ENCODE results near the gene GORASP2. TPM values are rescaled to one million over a fixed set of nuclear protein-coding genes. Genes with fewer than 3 reads are reported as not detected.

GORASP2 gene
- total RNA-seq, 2 experiments from 2014 or later: 87.3 to 95.7 TPM

- intact Hi-C loops (cut with DNase I, micrococcal nuclease): loop anchor here in 1 of 2 experiments (5.0 kb wide), 1 partner anchor 33 kb away; no protein-coding TSS in a partner anchor
- no peaks in the 10 kb centered on the region for H3K4me1 ChIP-seq (ENCODE audit: insufficient read depth, low read length)
- H3K4me3 ChIP-seq (ENCODE audit: low read length): no peak overlapping the region
- no peaks in the 10 kb centered on the region for H3K4me1 Mint-ChIP-seq (ENCODE audit: low read depth)
- ATAC-seq (ENCODE audit: poor library complexity): no peak
- no peak for DNase-seq
- no peaks in the 10 kb centered on the region for H3K9me3 Mint-ChIP-seq
- ChIA-PET CTCF (interaction anchor here (1.1 kb wide), 1 partner anchor 37 kb away, joined by 3 read pairs; the partner anchor contains the start of gene GORASP2), POLR2A (interaction anchor here (1.2 kb wide), 1 partner anchor 37 kb away, joined by 3 read pairs; the partner anchor contains the start of gene GORASP2)
- H3K36me3 ChIP-seq (ENCODE audit: insufficient read depth, low read length): peaks cover 69% of the 10 kb centered on the region
- no peak overlapping the region for H3K27ac ChIP-seq (ENCODE audit: low read depth in 1 of 2, low read length in 2 of 2)
- no peak for TF ChIP-seq CTCF (IDR thresholded peaks at IDR 0.05)
- H3K27me3 Mint-ChIP-seq: no peaks in the 10 kb centered on the region
- H3K36me3 Mint-ChIP-seq (ENCODE audit: low read depth): peaks cover 72% of the 10 kb centered on the region
- no peak overlapping the region for H3K4me3 Mint-ChIP-seq
- H3K27me3 ChIP-seq (ENCODE audit: control insufficient read depth in 1 of 2, insufficient read depth in 2 of 2, low read length in 2 of 2): no peaks in the 10 kb centered on the region
- H3K9me3 ChIP-seq (ENCODE audit: control insufficient read depth in 1 of 2, insufficient read depth in 1 of 2, low read length in 2 of 2): no peaks in the 10 kb centered on the region
- H3K27ac Mint-ChIP-seq: no peak overlapping the region
Measured at GRCh38 chr2:170965446-170966225, 36.6 kb downstream of the GORASP2 start.

GRCh38 chr2:170966648-170967396 lies 37.8 kb downstream of the GORASP2 start:
- H3K4me3 ChIP-seq (ENCODE audit: low read length): no peak overlapping the region

More at GRCh38 chr2:170966648-170967396, 37.8 kb downstream of the GORASP2 start:
- Histone ChIP-seq H3K36me3 (ENCODE audit: insufficient read depth, low read length) (peaks cover 57% of the 10 kb centered on the region), H3K9me3 (ENCODE audit: control insufficient read depth in 1 of 2, insufficient read depth in 1 of 2, low read length in 2 of 2) (no peaks in the 10 kb centered on the region), H3K27ac (ENCODE audit: low read depth in 1 of 2, low read length in 2 of 2) (no peak overlapping the region), H3K27me3 (ENCODE audit: control insufficient read depth in 1 of 2, insufficient read depth in 2 of 2, low read length in 2 of 2) (no peaks in the 10 kb centered on the region), H3K4me1 (ENCODE audit: insufficient read depth, low read length) (no peaks in the 10 kb centered on the region)
- ChIA-PET POLR2A (interaction anchor here (1.1 kb wide), 1 partner anchor 450 kb away, joined by 3 read pairs; no protein-coding TSS in a partner anchor), CTCF (interaction anchor here (1.3 to 1.7 kb wide), 2 partner anchors 38 to 449 kb away, joined by 3 to 4 read pairs; partner anchors contain the start of gene GORASP2)
- ATAC-seq (ENCODE audit: poor library complexity) (peak; percentile 63), DNase-seq (peak in 1 of 14 experiments; percentile 11)
- intact Hi-C loops (cut with DNase I, micrococcal nuclease): loop anchor here in 1 of 2 experiments (5.0 kb wide), 1 partner anchor 35 kb away; no protein-coding TSS in a partner anchor
- no peaks in the 10 kb centered on the region for H3K27me3 Mint-ChIP-seq
- peaks cover 60% of the 10 kb centered on the region for H3K36me3 Mint-ChIP-seq (ENCODE audit: low read depth)
- H3K9me3 Mint-ChIP-seq: no peaks in the 10 kb centered on the region
- peak; percentile 21 for TF ChIP-seq CTCF (IDR thresholded peaks at IDR 0.05)
- H3K4me1 Mint-ChIP-seq (ENCODE audit: low read depth): no peaks in the 10 kb centered on the region
- H3K27ac Mint-ChIP-seq: peak overlapping the region; percentile 64
- no peak overlapping the region for H3K4me3 Mint-ChIP-seq

Data from CD4-positive, alpha-beta T cell (primary cell).